RPMI7951 (cell line): ENCODE results near the gene MORN1. TPM values are rescaled to one million over a fixed set of nuclear protein-coding genes. Genes with fewer than 3 reads are reported as not detected.
"Not testable (repeated sequence)": the region's sequence is repeated elsewhere in the genome, so short reads cannot be mapped to it uniquely, and the experiment has no call there.

Source experiments
- DNase-seq: peaks from one replicate; pipeline ENCODE4 v3.0.0-alpha.2; 2012; ENCODE audit warnings: low read depth
- total RNA-seq: library from RNA; depleted of rRNA; stranded (reverse); fragments of >200 nt; shearing (Covaris generic); gene quantifications from 2 replicates; pipeline ENCODE4 v1.2.3, GENCODE V29; 2014

The MORN1 gene
- total RNA-seq, 1 experiment from 2014 or later: 8.3 TPM

- DNase-seq: no peak
These were observed 51.9 kb downstream of the MORN1 start for GRCh38 chr1:2339206-2340085.

DNA sequence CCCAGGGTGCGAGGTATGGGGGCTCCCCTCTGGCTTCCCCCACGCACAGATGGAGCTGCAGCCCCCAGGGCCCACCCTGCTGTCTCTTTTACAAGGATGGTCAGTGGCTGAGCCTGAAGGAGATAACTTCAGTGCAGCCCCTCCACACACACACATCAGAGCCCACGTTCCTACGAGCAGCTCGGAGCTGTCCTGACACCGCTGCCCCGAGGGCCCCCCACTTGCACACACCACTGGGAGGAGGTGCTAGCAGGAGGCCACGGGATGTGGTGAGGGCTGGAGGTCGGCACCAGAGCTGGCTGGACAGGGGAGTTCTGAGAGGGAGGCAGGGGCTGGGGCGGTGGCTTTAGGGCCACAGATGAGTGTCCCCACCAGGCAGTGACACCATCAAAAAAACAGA, 53.9 kb downstream of the MORN1 start:
- no peak for DNase-seq

DNA sequence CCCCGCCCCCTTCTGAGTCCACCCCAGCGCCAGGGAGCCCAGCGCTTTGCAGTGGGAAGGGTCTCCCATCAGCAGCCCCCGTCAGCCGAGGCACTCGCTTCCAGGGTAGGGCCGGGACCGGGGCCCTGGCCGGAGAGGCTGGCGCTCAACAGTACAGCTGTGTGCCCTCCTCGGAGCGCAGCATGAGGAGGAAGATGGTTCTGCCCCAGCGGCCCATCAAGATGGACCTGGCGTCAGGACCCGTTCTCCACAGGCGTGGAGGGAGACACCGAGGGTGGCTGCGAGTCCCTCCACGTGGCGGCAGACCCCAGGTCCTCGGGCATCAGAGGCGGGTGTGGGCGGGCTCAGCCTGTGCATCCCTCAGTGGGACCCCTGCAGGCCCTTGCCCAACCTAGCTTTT, 54.3 kb downstream of the MORN1 start:
- no peak for DNase-seq

DNA sequence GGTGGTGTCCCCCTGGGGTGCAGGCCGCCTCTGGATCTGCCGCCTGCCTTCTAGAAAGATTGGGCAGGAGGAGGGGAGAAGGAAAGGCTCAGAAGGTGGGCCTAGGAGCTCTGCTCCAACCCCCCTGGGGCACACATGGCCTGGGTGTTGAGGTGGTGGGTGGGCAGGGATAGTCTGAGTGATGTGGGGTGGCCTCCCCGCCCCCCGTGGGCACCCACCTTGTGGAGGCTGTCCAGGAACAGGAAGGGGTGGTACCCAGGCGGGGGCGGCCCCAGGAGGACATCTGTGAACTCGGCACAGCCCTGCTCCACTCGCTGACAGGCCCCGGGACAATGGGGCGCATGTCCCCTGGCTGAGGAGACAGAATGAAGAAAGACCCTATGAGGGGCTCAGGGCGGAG, 54.9 kb downstream of the MORN1 start:
- no peak for DNase-seq

- DNase-seq: no peak
These were observed 55.5 kb downstream of the MORN1 start for GRCh38 chr1:2335721-2336455.

- DNase-seq: no peak
These were observed 56.3 kb downstream of the MORN1 start for GRCh38 chr1:2334883-2335534.

DNA sequence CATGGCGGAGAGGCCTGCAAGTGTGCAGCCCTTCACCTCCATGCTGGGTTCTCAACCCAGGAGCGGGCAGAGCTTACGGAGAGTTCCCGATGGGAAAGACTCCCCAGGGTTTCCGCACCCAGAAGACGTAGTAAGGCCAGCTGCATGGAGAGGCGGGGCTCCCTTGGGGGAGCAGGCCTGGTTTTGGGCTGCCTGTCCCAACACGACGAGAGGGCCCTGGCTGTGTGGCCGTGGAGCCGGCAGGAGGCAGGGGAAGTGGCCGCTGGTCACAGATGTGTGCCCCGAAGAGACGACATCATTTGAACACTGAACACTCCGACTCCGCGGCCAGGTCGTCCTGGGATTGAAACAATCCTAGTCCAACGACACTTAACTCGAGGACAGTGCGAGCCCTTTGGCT, 57.0 kb downstream of the MORN1 start:
- DNase-seq: no peak

DNA sequence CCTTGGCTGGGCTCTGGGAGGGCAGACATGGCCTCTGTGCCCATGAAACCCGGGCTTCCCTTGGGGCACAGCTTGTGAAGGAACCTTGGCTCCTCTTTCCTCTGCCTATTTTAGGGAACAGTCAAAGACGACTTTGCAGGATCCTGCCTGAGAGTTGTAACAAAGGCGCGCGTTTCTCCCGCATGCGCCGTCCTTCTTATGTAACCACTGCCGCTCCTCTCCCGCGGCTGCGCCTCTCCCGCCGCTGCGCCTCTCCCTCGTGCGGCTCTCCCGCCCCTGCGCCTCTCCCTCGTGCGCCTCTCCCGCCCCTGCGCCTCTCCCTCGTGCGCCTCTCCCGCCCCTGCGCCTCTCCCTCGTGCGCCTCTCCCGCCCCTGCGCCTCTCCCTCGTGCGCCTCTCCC, 59.8 kb downstream of the MORN1 start:
- DNase-seq: not testable (repeated sequence)

- no peak for DNase-seq
These were observed 60.2 kb downstream of the MORN1 start for GRCh38 chr1:2331200-2331544.

DNA sequence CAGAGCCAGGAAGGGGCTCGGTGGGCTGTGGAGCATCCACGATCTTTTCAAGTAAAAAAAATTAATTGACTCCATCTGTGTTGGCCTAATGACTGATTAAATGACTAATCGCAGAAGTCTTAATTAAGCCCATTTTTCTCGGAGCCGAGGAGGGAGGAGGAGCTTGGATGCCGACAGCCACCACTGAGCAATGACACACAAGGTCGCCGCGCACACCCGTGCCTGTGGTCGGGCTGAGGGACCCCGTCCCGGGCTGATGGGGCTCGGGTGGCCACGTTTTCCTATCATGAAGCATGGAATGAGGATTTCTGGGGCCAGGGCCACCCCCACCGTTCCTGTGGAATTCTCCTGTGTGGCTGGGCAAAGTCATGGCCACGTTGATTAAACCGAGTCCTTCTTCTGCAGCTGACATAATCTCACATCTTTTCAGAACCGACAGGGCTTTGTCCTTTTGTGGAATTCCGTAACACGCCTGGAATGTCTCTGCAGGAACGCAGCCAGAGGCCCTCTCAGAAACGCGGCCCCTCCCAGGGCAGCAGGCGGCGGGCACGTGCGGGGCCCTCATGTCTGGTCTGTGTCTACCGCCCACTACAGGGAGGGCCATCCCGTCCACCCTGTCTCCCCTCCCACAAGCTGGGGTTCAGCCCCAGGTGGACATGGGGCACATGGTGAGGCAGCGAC, 60.7 kb downstream of the MORN1 start:
- DNase-seq: peak; percentile 64

GRCh38 chr1:2330035-2330434, 61.3 kb downstream of the MORN1 start:
- no peak for DNase-seq

DNA sequence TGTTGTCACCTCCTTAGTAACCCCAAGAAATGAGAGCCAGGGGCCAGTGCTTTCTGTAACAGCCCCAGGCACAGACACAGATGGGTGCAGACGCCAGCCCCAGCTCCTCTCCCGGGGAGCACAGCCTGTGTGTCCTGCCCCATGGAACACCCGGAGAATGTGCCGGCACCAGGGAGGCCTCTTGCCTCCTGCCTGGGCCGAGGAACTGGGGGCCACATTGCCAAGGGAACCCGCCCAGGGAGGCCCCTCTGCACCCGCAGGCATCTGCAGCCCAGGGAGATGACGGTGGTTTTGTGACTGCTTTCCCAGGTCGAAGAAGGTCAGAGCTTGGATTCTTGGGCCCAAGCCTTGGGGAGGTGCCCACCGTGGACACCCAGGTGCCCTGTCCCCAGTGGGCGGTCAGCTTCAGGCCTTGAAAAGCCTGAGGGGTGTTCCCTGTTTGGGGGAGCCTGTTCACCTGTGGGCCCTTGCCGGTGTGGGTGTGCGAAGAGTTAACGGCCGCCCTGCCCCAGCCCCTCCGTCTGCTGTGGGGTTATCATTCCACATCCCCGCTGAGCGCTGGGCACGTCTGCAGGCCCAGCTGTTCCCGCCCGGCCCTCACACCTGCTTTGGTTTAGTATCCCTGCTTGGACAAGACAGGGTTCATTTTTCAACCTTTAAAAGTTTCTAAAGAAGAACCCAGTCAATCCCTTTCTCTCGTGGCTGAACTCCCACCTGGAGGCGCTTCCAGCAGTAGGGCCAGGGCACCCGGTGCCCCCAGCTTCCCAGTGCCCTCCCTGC, 62.5 kb downstream of the MORN1 start:
- no peak for DNase-seq

GRCh38 chr1:2327841-2328240, 63.5 kb downstream of the MORN1 start:
- DNase-seq: no peak

DNA sequence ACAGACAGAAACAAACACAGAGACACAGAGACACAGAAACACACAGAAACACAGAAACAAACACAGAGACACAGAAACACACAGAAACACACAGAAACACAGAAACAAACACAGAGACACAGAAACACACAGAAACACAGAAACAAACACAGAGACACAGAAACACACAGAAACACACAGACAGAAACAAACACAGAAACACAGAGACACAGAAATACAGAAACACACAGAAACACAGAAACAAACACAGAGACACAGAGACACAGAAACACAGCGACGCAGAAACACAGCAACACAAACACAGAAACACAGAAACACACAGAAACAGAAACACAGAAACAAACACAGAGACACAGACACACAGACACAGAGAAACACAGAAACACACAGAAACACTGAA, 64.2 kb downstream of the MORN1 start:
- DNase-seq: not testable (repeated sequence)

DNA sequence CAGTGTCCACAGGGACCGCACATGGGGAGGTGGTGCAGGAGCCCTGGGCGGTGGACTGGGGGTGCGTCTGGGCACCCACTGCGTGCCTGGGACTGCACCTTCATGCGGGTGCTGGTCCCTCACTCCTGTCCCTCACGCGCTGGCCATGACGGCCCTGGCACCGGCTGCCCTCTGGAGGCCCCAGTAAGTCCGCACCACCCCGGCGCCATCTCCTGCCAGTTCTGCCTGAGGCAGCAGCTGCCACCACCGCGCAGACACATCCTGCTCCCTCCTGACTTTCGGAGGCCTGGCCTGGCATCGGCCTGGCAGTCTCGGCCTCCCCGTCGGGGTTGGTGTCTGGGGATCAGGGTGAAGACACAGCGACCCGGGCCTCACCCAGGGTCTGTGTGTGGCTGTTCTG, 64.8 kb downstream of the MORN1 start:
- DNase-seq: no peak

DNA sequence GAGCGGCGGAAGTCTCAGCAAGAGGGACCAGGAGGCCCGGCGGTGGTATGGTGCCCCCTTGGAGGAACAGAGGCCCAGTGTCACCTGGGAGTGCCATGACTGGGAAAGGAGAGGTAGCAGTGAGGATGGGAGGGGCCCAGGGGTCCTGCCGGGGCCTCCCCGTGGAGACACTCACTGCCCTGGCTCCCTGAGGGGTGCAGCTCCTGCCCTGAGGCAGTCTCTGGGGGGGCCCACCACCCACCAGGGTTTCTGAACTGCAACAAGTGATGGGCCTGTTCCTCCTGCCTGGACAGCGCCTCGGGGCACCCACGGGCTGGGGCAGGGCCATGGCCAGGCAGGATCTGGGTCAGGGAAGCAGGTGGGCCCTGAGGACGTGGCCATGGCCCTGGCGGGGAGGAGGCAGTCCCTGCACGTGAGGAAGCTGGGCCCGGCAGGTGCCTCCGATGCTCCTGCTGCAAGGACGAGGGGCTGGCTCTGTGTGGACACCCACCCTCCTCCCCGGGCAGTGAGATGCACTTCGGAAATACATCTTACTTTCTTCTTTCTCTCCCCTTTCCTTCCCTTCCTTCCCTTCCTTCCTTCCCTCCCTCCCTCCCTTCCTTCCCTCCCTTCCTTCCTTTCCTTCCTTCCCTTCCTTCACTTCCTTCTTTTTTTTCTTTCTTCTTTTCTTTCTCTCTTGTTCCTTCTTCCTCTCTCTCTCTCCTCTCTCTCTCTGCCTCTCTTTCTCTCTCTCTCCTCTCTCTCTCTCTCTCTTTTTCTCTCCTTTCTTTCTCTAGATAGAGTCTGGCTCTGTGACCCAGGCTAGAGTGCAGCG, 66.6 kb downstream of the MORN1 start:
- no peak for DNase-seq

GRCh38 chr1:2323451-2323974, 67.8 kb downstream of the MORN1 start:
- no peak for DNase-seq

DNA sequence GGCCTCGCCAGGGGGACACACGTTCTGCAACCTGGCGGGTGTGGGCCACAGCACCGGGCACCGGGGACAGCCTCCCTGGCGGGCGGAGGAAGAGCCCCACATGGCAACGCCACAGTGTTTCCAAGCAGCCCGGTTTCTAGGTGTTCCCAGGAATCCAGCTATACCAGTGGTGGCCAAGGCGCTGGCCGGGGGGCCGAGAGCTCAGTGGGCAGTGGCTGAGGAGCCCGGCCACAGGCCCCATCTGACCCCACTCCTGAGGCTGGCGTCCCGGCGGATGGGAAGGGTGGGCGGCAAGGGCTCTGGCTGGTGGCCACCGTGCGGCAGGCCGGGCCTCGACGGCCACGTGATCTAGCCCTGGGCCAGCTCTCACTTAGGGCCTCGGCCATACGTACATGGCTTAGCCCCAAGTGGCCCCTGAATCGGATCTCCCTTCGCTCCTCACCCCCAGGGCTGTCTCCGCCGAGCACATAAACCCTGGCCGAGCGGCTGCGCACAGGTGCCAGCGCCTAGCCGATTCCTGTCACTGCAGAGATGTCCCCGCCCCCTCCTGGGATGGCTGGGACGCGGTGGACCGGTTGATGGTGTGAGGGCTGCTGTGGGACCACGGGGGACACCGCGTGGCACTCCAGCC, 68.7 kb downstream of the MORN1 start:
- DNase-seq: no peak

DNA sequence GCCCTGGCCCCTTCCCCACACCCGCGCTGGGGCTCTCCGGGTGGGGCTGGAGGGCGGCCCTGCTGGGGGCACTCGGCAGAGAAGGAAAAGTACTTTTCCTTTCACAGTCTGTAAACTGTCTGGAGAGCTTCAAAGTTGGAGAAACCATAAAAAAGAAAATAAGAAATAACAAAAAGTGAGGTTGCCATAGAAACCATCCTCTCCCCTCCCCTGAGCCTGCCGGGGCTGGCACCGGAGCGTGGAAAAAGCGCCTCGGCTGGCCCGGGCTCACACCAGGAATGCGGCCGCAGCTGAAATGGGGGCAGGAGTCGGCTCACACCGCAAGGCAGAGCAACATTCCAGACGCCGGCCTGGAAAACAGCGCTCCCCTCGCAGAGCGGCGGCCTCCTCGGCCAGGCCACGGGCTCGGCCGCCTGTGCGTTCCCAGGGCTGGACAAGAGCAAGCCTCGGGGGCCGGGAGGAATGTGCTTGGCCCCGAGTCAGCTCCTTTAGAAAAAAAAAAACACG, 69.2 kb downstream of the MORN1 start:
- peak; percentile 83 for DNase-seq
